Measurements from ENCODE around the gene MCC.

The MCC gene

GRCh38 chr5:113183694-113184093 lies 304.6 kb downstream of the MCC start:
- no peaks in the 10 kb centered on the region for H3K36me3 ChIP-seq
- H3K4me2 ChIP-seq = no peak overlapping the region
- H3K27ac ChIP-seq = no peak overlapping the region
- peaks cover 10% of the 10 kb centered on the region for H3K4me1 ChIP-seq
- no peaks in the 10 kb centered on the region for H3K9me3 ChIP-seq
- H3K27me3 ChIP-seq = no peaks in the 10 kb centered on the region
- no peak for TF ChIP-seq Cebpa-rat (IDR thresholded peaks at IDR 0.05)
- H3K4me3 ChIP-seq = no peak overlapping the region
- no peak overlapping the region for H3K9ac ChIP-seq
- no peaks in the 10 kb centered on the region for H4K20me1 ChIP-seq

- no peak for TF ChIP-seq Cebpa-rat (IDR thresholded peaks at IDR 0.05)
- no peak overlapping the region for H3K4me3 ChIP-seq
- H3K4me1 ChIP-seq = peaks cover 10% of the 10 kb centered on the region
These were observed 305.5 kb downstream of the MCC start for GRCh38 chr5:113182658-113183344.

GRCh38 chr5:113181853-113182490 lies 306.3 kb downstream of the MCC start:
- no peak overlapping the region for H3K4me3 ChIP-seq
- peaks cover 10% of the 10 kb centered on the region for H3K4me1 ChIP-seq
- H3K9ac ChIP-seq = no peak overlapping the region
- no peak for TF ChIP-seq Cebpa-rat (IDR thresholded peaks at IDR 0.05)
- H3K9me3 ChIP-seq = no peaks in the 10 kb centered on the region
- H3K36me3 ChIP-seq = no peaks in the 10 kb centered on the region
- H3K4me2 ChIP-seq = peak overlapping the region; percentile 27; the same call in 1 of the 2 replicates
- H3K27ac ChIP-seq = no peak overlapping the region
- no peaks in the 10 kb centered on the region for H3K27me3 ChIP-seq
- H4K20me1 ChIP-seq = no peaks in the 10 kb centered on the region

More at GRCh38 chr5:113182658-113183344, 305.5 kb downstream of the MCC start:
- H3K36me3 ChIP-seq = no peaks in the 10 kb centered on the region
- H3K4me2 ChIP-seq = no peak overlapping the region
- no peaks in the 10 kb centered on the region for H4K20me1 ChIP-seq
- no peaks in the 10 kb centered on the region for H3K27me3 ChIP-seq
- no peak overlapping the region for H3K27ac ChIP-seq
- no peak overlapping the region for H3K9ac ChIP-seq
- H3K9me3 ChIP-seq = no peaks in the 10 kb centered on the region

- Histone ChIP-seq H3K9ac (no peak overlapping the region), H3K4me1 (peaks cover 10% of the 10 kb centered on the region), H3K4me2 (peak overlapping the region; percentile 27; the same call in 1 of the 2 replicates), H3K4me3 (no peak overlapping the region), H3K9me3 (no peaks in the 10 kb centered on the region), H3K27me3 (no peaks in the 10 kb centered on the region), H3K36me3 (no peaks in the 10 kb centered on the region), H3K27ac (no peak overlapping the region), H4K20me1 (no peaks in the 10 kb centered on the region)
- no peak for TF ChIP-seq Cebpa-rat (IDR thresholded peaks at IDR 0.05)
These were observed 306.8 kb downstream of the MCC start for GRCh38 chr5:113181409-113181808.

- Histone ChIP-seq H3K27ac (no peak overlapping the region), H4K20me1 (no peaks in the 10 kb centered on the region), H3K4me1 (peaks cover 10% of the 10 kb centered on the region), H3K36me3 (no peaks in the 10 kb centered on the region), H3K9me3 (no peaks in the 10 kb centered on the region), H3K4me2 (no peak overlapping the region), H3K27me3 (no peaks in the 10 kb centered on the region), H3K4me3 (no peak overlapping the region), H3K9ac (no peak overlapping the region)
- TF ChIP-seq Cebpa-rat (IDR thresholded peaks at IDR 0.05) = no peak
These were observed 309.1 kb downstream of the MCC start for GRCh38 chr5:113179156-113179555.

- Histone ChIP-seq H3K4me3 (no peak overlapping the region), H3K9ac (no peak overlapping the region), H3K36me3 (no peaks in the 10 kb centered on the region), H4K20me1 (no peaks in the 10 kb centered on the region), H3K4me2 (no peak overlapping the region), H3K4me1 (peaks cover 10% of the 10 kb centered on the region), H3K27me3 (no peaks in the 10 kb centered on the region), H3K27ac (no peak overlapping the region), H3K9me3 (no peaks in the 10 kb centered on the region)
- TF ChIP-seq Cebpa-rat (IDR thresholded peaks at IDR 0.05) = no peak
These were observed 310.0 kb downstream of the MCC start for GRCh38 chr5:113178073-113178779.

GRCh38 chr5:113177225-113177624 lies 311.0 kb downstream of the MCC start:
- H3K9ac ChIP-seq = no peak overlapping the region
- no peaks in the 10 kb centered on the region for H3K36me3 ChIP-seq
- no peaks in the 10 kb centered on the region for H3K9me3 ChIP-seq
- no peak overlapping the region for H3K27ac ChIP-seq
- H4K20me1 ChIP-seq = no peaks in the 10 kb centered on the region
- no peaks in the 10 kb centered on the region for H3K27me3 ChIP-seq
- no peak overlapping the region for H3K4me2 ChIP-seq
- no peak for TF ChIP-seq Cebpa-rat (IDR thresholded peaks at IDR 0.05)
- H3K4me1 ChIP-seq = peaks cover 10% of the 10 kb centered on the region
- no peak overlapping the region for H3K4me3 ChIP-seq

- no peak for TF ChIP-seq Cebpa-rat (IDR thresholded peaks at IDR 0.05)
- Histone ChIP-seq H4K20me1 (no peaks in the 10 kb centered on the region), H3K4me3 (no peak overlapping the region), H3K4me2 (no peak overlapping the region), H3K36me3 (no peaks in the 10 kb centered on the region), H3K4me1 (peaks cover 8% of the 10 kb centered on the region), H3K9ac (no peak overlapping the region), H3K27ac (no peak overlapping the region), H3K27me3 (no peaks in the 10 kb centered on the region), H3K9me3 (no peaks in the 10 kb centered on the region)
These were observed 311.5 kb downstream of the MCC start for GRCh38 chr5:113176734-113177133.

- Histone ChIP-seq H3K9ac (no peak overlapping the region), H3K4me2 (no peak overlapping the region), H3K9me3 (no peaks in the 10 kb centered on the region), H3K4me1 (peaks cover 3% of the 10 kb centered on the region; the same call in 1 of the 2 replicates), H4K20me1 (no peaks in the 10 kb centered on the region), H3K27ac (no peak overlapping the region), H3K4me3 (no peak overlapping the region), H3K36me3 (no peaks in the 10 kb centered on the region), H3K27me3 (no peaks in the 10 kb centered on the region)
- no peak for TF ChIP-seq Cebpa-rat (IDR thresholded peaks at IDR 0.05)
These were observed 312.1 kb downstream of the MCC start for GRCh38 chr5:113176196-113176595.

GRCh38 chr5:113172231-113172826 lies 315.9 kb downstream of the MCC start:
- no peaks in the 10 kb centered on the region for H3K27me3 ChIP-seq
- H3K4me1 ChIP-seq = no peaks in the 10 kb centered on the region
- H3K36me3 ChIP-seq = no peaks in the 10 kb centered on the region
- H3K9me3 ChIP-seq = no peaks in the 10 kb centered on the region
- H3K9ac ChIP-seq = no peak overlapping the region
- no peak overlapping the region for H3K4me2 ChIP-seq
- H4K20me1 ChIP-seq = no peaks in the 10 kb centered on the region
- no peak overlapping the region for H3K27ac ChIP-seq
- H3K4me3 ChIP-seq = no peak overlapping the region
- TF ChIP-seq Cebpa-rat (IDR thresholded peaks at IDR 0.05) = no peak

Measured in BLaER1 (cell line).